Loucy (cell line): ENCODE results near the gene KLHDC4.

Source experiments
- H2AFZ ChIP-seq: fragments of 200-600 bp; sonication (generic); 2 replicates; pipeline ENCODE4 v1.6.0; 2016; ENCODE audit warnings: antibody characterized with exemption, mild to moderate bottlenecking, low read length, moderate library complexity
- H3F3A ChIP-seq: fragments of 200-600 bp; 2 replicates; pipeline ENCODE4 v1.6.0; 2016; ENCODE audit warnings: antibody characterized with exemption, low read depth, mild to moderate bottlenecking
- H3K27me3 ChIP-seq: fragments of 200-600 bp; sonication (generic); 2 replicates; pipeline ENCODE4 v1.6.1; 2014; ENCODE audit warnings: low read length, mild to moderate bottlenecking; ENCODE audit not compliant: insufficient read depth, poor library complexity, severe bottlenecking
- H3K36me3 ChIP-seq: fragments of 200-600 bp; sonication (generic); 2 replicates; pipeline ENCODE4 v1.6.1; 2016; ENCODE audit warnings: low read length; ENCODE audit not compliant: insufficient read depth
- H3K4me1 ChIP-seq: fragments of 200-600 bp; sonication (generic); 2 replicates; pipeline ENCODE4 v1.5.1; 2014; ENCODE audit warnings: low read length, mild to moderate bottlenecking; ENCODE audit not compliant: insufficient read depth, poor library complexity, severe bottlenecking
- H3K4me2 ChIP-seq: fragments of 200-600 bp; sonication (generic); 2 replicates; pipeline ENCODE4 v1.6.0; 2014; ENCODE audit warnings: antibody characterized with exemption, low read length, low read depth, mild to moderate bottlenecking; ENCODE audit not compliant: poor library complexity, severe bottlenecking
- H3K4me3 ChIP-seq: fragments of 200-600 bp; sonication (generic); 2 replicates; pipeline ENCODE4 v1.5.1; 2014; ENCODE audit warnings: low read length, mild to moderate bottlenecking, mixed read lengths; ENCODE audit not compliant: poor library complexity, severe bottlenecking
- H3K79me2 ChIP-seq: fragments of 200-600 bp; sonication (generic); 2 replicates; pipeline ENCODE4 v1.6.1; 2014; ENCODE audit warnings: low read length; ENCODE audit not compliant: insufficient read depth
- H3K9ac ChIP-seq: fragments of 200-600 bp; sonication (generic); 2 replicates; pipeline ENCODE4 v1.6.0; 2014; ENCODE audit warnings: mild to moderate bottlenecking, low read depth, low read length, moderate library complexity; ENCODE audit not compliant: poor library complexity, severe bottlenecking
- H3K9me2 ChIP-seq: fragments of 200-600 bp; sonication (generic); replicated peaks from 2 replicates; pipeline ENCODE4 v1.6.1; 2016; ENCODE audit warnings: low read depth, low read length, mixed read lengths
- H3K9me3 ChIP-seq: fragments of 200-600 bp; sonication (generic); 2 replicates; pipeline ENCODE4 v1.6.1; 2014; ENCODE audit warnings: mild to moderate bottlenecking, antibody characterized with exemption, low read length, low read depth; ENCODE audit not compliant: insufficient read depth
- H4K20me1 ChIP-seq: fragments of 200-600 bp; sonication (generic); 2 replicates; pipeline ENCODE4 v1.6.0; 2014; ENCODE audit warnings: antibody characterized with exemption, low read length, mild to moderate bottlenecking; ENCODE audit not compliant: insufficient read depth, poor library complexity, severe bottlenecking
- CTCF ChIP-seq: fragments of 200-600 bp; sonication (generic); conservative IDR thresholded peaks from 2 replicates; pipeline ENCODE4 v1.5.1; 2014; ENCODE audit warnings: mild to moderate bottlenecking, antibody characterized with exemption, low read length
- EZH2phosphoT487 ChIP-seq: fragments of 200-600 bp; IDR thresholded peaks from 2 replicates; pipeline ENCODE4 v1.6.1; 2018; ENCODE audit warnings: antibody characterized with exemption, mild to moderate bottlenecking, moderate library complexity, borderline replicate concordance

The KLHDC4 gene

GRCh38 chr16:87757841-87758426 lies 7.9 kb downstream of the KLHDC4 start:
- H3K36me3 ChIP-seq, result peaks cover 18% of the 10 kb centered on the region; the same call in 1 of the 2 replicates
- no peaks in the 10 kb centered on the region for H3K4me1 ChIP-seq
- TF ChIP-seq EZH2phosphoT487 (no peak), CTCF (no peak)
- no peaks in the 10 kb centered on the region for H3K9me3 ChIP-seq
- no peak overlapping the region for H2AFZ ChIP-seq
- no peaks in the 10 kb centered on the region for H3K27me3 ChIP-seq
- H3K9ac ChIP-seq, result no peak overlapping the region
- no peak overlapping the region for H3K4me3 ChIP-seq
- no peak overlapping the region for H3K4me2 ChIP-seq
- H3K9me2 ChIP-seq, result no peaks in the 10 kb centered on the region
- H3F3A ChIP-seq, result no peaks in the 10 kb centered on the region
- peaks cover 7% of the 10 kb centered on the region; the same call in 1 of the 2 replicates for H3K79me2 ChIP-seq
- peaks cover 2% of the 10 kb centered on the region for H4K20me1 ChIP-seq

- peaks cover 25% of the 10 kb centered on the region; the same call in 1 of the 2 replicates for H3K36me3 ChIP-seq
- no peaks in the 10 kb centered on the region for H4K20me1 ChIP-seq
- H3K4me2 ChIP-seq, result no peak overlapping the region
- TF ChIP-seq EZH2phosphoT487 (no peak), CTCF (no peak)
- no peak overlapping the region for H2AFZ ChIP-seq
- H3K9me2 ChIP-seq, result no peaks in the 10 kb centered on the region
- H3K9me3 ChIP-seq, result no peaks in the 10 kb centered on the region
- H3F3A ChIP-seq, result no peaks in the 10 kb centered on the region
- no peaks in the 10 kb centered on the region for H3K4me1 ChIP-seq
- no peak overlapping the region for H3K9ac ChIP-seq
- no peaks in the 10 kb centered on the region for H3K27me3 ChIP-seq
- H3K79me2 ChIP-seq, result no peaks in the 10 kb centered on the region
- H3K4me3 ChIP-seq, result no peak overlapping the region
These were observed 11.3 kb downstream of the KLHDC4 start for GRCh38 chr16:87754535-87754934.

GRCh38 chr16:87747626-87748414 lies 18.0 kb downstream of the KLHDC4 start:
- H3K79me2 ChIP-seq, result no peaks in the 10 kb centered on the region; the same call in 1 of the 2 replicates
- no peaks in the 10 kb centered on the region for H3F3A ChIP-seq
- no peaks in the 10 kb centered on the region for H3K9me3 ChIP-seq
- no peak overlapping the region for H3K9ac ChIP-seq
- no peak overlapping the region for H2AFZ ChIP-seq
- TF ChIP-seq EZH2phosphoT487, result no peak
- TF ChIP-seq CTCF, result no peak
- no peaks in the 10 kb centered on the region for H3K27me3 ChIP-seq
- no peaks in the 10 kb centered on the region for H3K9me2 ChIP-seq
- peaks cover 25% of the 10 kb centered on the region; the same call in 1 of the 2 replicates for H3K36me3 ChIP-seq
- H4K20me1 ChIP-seq, result no peaks in the 10 kb centered on the region
- H3K4me2 ChIP-seq, result no peak overlapping the region
- no peaks in the 10 kb centered on the region for H3K4me1 ChIP-seq
- no peak overlapping the region for H3K4me3 ChIP-seq
